ENCODE measurements around the gene PRDM16.

DNA sequence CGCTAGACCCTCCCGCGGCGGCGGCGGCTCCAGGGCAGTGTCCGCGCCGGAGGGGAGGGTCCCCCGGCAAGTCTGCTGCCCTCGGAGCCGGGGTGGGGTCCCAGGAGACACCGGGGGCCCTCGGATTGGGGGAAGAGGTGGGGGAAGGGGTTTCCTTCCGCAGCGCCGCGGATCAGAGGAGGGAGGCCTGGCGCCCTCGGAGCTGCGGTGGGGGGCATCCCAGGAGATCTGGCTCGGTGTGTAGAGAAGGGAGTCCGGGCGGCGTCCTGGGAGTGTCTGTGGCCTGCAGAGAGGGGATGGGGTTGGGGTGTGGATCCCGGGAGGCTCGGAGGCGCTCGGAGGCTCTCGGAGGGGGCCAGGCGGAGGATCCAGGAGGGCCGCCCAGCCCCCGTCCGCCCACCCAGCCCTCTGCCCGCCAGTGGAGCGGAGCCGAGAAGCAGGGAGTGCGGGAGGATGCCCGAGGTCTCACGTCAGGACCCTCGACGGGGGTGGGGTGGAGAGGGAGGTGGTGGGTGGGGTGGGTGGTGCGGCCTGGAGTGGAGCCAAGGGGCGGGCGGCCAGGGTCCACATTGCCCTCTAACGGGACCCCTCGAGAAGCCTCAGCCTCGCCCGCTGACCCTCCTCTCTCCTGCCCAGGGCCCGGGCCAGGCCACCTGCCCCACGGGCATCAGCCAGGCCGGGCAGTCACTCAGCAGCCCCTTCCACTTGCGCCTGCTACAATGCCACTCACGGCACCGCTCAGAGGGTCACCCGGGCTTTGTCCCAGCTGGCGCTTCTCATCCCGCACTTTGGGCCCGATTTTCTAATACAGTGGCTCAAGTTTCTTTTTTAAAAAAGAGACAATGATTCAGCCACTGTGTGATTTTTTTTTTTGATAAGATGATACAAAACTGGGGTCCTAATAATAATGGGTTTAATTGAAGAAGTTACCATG, 325.3 kb downstream of the PRDM16 start:
- TF ChIP-seq, protein P1, sequence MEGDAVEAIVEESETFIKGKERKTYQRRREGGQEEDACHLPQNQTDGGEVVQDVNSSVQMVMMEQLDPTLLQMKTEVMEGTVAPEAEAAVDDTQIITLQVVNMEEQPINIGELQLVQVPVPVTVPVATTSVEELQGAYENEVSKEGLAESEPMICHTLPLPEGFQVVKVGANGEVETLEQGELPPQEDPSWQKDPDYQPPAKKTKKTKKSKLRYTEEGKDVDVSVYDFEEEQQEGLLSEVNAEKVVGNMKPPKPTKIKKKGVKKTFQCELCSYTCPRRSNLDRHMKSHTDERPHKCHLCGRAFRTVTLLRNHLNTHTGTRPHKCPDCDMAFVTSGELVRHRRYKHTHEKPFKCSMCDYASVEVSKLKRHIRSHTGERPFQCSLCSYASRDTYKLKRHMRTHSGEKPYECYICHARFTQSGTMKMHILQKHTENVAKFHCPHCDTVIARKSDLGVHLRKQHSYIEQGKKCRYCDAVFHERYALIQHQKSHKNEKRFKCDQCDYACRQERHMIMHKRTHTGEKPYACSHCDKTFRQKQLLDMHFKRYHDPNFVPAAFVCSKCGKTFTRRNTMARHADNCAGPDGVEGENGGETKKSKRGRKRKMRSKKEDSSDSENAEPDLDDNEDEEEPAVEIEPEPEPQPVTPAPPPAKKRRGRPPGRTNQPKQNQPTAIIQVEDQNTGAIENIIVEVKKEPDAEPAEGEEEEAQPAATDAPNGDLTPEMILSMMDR (IDR thresholded peaks at IDR 0.05): no peak
- TF ChIP-seq POLR2AphosphoS5 (IDR thresholded peaks at IDR 0.05): no peak
